Mammary epithelial cell (primary cell): ENCODE data around the gene GGCX.

Experiments
- CTCF ChIP-seq, 2 donors: IDR thresholded peaks in 1 of 2; conservative IDR thresholded peaks in 1 of 2; 2 replicates each; pipeline ENCODE4 v1.5.1; 2011 to 2012; ENCODE audit warnings: inconsistent platforms in 2 of 2, low read length in 2 of 2, mild to moderate bottlenecking in 2 of 2, control low read depth in 1 of 2, low read depth in 1 of 2; ENCODE audit not compliant: insufficient read depth in 1 of 2; ENCODE audit errors: extremely low read depth in 1 of 2
- EZH2 ChIP-seq: IDR thresholded peaks from 2 replicates; pipeline ENCODE4 v1.6.1; 2012; ENCODE audit warnings: low read length, inconsistent platforms, borderline replicate concordance

DNA sequence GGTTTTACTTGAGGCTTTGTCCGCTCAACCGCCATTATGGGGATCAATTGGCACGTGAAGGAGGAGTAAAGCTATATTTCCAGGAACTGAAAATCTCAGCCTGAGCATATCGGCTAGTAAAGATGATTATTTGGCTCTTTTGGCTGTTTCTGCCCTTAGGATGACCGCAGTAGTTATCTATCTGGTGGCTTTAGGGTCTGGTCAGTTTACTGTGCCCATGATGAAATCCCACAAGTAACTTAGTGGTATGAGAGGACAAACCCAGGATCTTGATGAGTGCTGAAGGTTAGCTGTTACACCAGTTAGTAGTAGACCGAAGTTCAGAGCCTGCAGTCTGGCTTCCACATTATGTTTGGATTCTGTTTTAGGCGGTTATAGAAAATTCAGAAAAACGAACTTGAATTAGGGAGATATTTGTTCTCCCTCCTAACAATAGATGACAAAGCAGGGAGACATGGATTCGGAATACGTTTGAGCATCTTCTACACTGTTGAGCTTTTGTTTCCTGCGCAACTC, 21.1 kb downstream of the GGCX start:
- TF ChIP-seq CTCF (conservative IDR thresholded peaks at IDR 0.05 in 1 of 2, IDR thresholded peaks at IDR 0.05 in 1 of 2; ENCODE audit: extremely low read depth in 1 of 2, insufficient read depth in 1 of 2, low read depth in 1 of 2, low read length in 2 of 2): no peak
- TF ChIP-seq EZH2: no peak
